Activated CD8-positive, alpha-beta memory T cell treated with anti-CD3 and anti-CD28 coated beads for 48 hours (primary cell): Measurements from ENCODE around the gene C12orf43.

ENCODE experiments used
- DNase-seq, 3 experiments: peaks; one replicate each; pipeline ENCODE4 v3.0.0-alpha.2; 2020; ENCODE audit warnings: low read depth in 2 of 3, low spot score in 2 of 3

Gene C12orf43

GRCh38 chr12:120979220-120979861, 36.9 kb downstream of the C12orf43 start:
- no peak for DNase-seq

- DNase-seq: no peak
Observed at GRCh38 chr12:120978296-120979219, 37.7 kb downstream of the C12orf43 start, which contains the start of gene HNF1A. Gene HNF1A, plus strand, starts transcription at chr12:120978543. Its CDS starts 226 bp downstream, at chr12:120978769.

GRCh38 chr12:120977531-120978295, 38.6 kb downstream of the C12orf43 start:
- DNase-seq: no peak

GRCh38 chr12:120972870-120973543, 43.3 kb downstream of the C12orf43 start:
- no peak for DNase-seq

- DNase-seq: no peak
Observed at GRCh38 chr12:120971299-120972180, 44.7 kb downstream of the C12orf43 start.

GRCh38 chr12:120970310-120970709, 46.0 kb downstream of the C12orf43 start:
- DNase-seq: no peak

- DNase-seq: no peak
Observed at GRCh38 chr12:120965534-120966091, 50.7 kb downstream of the C12orf43 start.

GRCh38 chr12:120964298-120964697, 52.0 kb downstream of the C12orf43 start:
- DNase-seq: no peak

- no peak for DNase-seq
Observed at GRCh38 chr12:120962532-120963020, 53.7 kb downstream of the C12orf43 start.

- DNase-seq: no peak
Observed at GRCh38 chr12:120961604-120962531, 54.4 kb downstream of the C12orf43 start.

GRCh38 chr12:120960657-120961056, 55.6 kb downstream of the C12orf43 start:
- DNase-seq: peak in 1 of 3 experiments; percentile 16

GRCh38 chr12:120959111-120959878, 57.0 kb downstream of the C12orf43 start:
- DNase-seq: no peak

- no peak for DNase-seq
Observed at GRCh38 chr12:120956579-120957300, 59.5 kb downstream of the C12orf43 start.

GRCh38 chr12:120955232-120955631, 61.1 kb downstream of the C12orf43 start:
- no peak for DNase-seq

GRCh38 chr12:120950807-120951206, 65.5 kb downstream of the C12orf43 start:
- no peak for DNase-seq
